Stimulated activated CD4-positive, alpha-beta T cell treated with anti-CD3 and anti-CD28 coated beads, TNF-alpha, amount 100 ng/mL, for 24 hours (primary cell): ENCODE measurements around the gene PHETA2.
"Not testable (repeated sequence)": the region's sequence is repeated elsewhere in the genome, so short reads cannot be mapped to it uniquely, and the experiment has no call there.

Experiments
- DNase-seq, 3 experiments: peaks; one replicate each; pipeline ENCODE4 v3.0.0-alpha.2; 2020; ENCODE audit warnings: low read depth in 3 of 3

The PHETA2 gene

DNA sequence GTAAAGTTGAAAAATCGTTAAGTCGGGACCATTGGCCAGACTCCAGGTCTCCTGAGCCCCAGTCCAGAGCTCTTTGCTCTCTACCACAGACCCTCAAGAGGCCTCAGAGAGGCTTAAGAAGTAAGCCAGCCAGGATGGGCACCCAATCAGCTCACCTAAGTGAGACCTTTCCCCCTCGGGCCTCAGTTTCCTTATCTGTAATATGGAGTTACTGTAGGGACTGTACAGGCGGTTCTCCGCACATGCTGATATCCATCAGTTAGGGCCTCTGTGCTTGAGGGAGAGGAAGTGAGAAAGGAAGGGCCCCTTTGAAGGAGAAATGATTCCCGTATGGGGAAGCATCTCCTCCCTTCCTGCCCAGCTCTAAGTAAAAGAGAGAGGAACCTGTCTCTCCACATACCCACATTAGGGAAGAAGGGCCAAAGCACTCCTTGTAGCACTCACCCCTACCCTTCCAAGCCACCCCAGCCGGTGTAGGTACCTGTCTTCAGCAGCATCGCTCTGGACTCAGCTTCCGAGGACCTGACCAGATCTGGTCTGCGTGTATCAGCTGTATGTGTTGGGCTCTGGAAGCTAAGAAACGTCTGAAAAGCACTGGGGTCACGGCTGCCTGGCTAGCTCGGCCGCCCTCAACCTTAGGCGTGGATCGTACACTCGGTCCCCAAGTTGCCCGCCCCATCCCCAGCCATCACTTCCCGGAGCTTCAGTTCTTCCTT is 4.1 kb upstream of the PHETA2 start:
- no peak for DNase-seq

DNA sequence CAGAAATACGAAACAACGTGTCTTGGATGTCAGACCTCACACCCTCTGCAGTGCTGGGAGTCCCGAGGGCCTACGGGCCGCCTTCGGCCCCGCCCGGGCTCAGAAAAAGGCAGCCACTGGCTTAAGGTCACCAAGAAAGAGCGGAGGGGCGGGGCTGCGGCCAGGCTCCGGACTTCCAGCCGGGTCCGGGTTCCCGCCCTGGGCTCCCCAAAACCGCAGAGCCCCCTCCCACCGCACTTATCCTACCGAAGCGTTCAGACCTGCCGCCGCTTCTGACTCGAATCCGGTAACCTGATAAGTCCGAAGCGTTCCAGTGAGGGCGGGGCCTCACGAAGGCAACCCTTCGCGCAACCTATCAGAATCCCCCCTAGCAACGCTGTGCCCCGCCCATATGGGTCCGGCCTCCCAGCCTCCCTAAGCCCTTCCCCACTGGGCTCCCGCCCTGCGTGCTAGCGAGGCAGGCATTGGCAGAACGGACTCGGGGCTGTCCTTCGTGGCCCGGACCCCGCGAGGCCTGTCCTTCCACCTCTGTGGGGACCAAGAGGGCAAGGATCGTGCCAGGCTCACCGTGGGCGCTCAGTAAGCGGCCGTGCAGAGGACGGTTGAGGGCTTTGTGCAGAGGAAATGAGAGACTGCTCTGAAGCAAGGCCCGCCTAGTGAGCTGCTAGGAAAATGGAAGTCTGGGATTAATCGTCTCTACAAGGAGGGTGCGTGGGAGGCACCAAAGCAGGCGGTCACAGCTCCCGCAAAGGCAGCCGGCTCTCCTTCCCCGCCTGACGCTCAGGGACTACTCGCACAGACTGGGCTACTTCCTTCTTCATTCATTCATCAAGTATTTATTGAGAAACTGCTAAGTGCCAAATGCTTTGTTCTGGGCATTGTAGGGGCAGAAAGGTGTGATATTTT is 3.3 kb upstream of the PHETA2 start, which contains the start of gene NAGA:
Gene NAGA (minus strand): TSS at position 296 of the 906 bp plus-strand sequence. CDS start 515 bp downstream, outside the sequence.
- peak; percentile 84 to 95 (median 85) for DNase-seq

DNA sequence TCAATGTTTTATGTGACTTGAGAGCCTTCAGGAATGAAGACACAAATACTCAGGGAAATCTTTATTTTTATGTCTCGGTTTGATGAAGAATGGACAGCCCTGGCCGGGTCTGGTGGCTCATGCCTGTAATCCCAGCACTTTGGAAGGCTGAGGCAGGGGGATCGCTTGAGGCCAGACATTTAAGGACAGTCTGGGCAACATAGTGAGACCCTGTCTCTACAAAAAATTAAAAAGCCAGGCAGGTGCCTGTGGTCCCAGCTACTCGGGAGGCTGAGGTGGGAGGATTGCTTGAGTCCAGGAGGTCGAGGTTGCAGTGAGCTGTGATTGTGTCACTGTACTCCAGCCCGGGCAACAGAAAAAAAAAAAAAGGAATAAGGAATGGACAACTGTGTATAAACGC is 2.5 kb upstream of the PHETA2 start:
- not testable (repeated sequence) for DNase-seq

DNA sequence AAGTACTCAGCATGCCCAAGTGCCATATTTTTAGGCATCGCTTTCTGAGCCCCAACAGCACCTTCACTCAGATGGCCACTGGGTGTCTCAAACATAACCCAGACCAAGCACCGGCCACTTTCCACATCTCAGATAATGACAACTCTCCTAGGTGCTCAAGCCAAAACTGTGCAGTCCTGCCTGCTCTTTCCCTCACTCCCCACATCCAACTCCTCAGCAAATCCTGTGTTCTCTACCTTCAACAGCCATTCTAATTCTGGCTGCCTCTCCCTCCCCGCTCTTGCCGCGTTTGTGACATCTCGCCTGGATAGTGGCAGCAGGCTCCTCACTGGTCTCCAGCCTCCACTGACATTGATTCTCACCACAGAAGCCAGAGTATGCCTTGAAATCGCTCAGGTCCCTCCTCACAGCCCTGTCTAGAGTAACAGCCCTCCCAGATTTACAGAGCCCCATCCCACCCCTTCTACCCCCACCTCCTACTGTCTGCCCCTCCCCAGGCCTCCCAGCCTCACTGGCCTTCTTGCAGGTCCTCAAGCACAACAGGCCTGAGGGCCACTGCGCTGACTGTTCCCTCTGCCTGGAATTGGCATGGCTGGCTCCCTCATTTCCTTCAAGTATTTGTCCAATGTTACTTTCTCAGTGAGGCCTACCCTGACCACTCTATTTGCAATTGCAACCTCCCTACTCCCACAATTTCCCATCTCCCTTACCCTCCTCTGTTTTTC is 1.3 kb upstream of the PHETA2 start:
- DNase-seq: no peak

DNA sequence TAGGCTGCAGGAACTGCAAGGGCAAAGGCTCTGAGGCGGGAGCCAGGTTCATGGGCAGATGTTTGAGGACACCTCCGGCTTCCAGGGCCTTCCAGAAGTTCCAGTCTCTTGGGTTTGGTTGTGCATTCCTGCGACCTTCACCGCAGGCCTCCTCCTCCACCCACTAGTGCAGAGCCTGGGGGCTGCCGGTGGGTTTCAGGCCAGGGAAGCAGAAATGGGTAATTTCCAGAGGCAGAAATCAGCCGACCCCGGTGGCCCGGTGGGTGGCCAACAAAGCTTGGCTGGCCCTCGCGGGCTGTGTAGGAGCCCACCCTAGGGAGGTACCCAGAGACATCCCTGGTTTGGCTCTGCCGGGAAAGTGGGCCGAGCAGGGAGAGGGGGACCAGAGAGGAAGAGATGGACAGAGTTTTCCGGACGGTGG is 417 bp upstream of the PHETA2 start:
- no peak for DNase-seq

DNA sequence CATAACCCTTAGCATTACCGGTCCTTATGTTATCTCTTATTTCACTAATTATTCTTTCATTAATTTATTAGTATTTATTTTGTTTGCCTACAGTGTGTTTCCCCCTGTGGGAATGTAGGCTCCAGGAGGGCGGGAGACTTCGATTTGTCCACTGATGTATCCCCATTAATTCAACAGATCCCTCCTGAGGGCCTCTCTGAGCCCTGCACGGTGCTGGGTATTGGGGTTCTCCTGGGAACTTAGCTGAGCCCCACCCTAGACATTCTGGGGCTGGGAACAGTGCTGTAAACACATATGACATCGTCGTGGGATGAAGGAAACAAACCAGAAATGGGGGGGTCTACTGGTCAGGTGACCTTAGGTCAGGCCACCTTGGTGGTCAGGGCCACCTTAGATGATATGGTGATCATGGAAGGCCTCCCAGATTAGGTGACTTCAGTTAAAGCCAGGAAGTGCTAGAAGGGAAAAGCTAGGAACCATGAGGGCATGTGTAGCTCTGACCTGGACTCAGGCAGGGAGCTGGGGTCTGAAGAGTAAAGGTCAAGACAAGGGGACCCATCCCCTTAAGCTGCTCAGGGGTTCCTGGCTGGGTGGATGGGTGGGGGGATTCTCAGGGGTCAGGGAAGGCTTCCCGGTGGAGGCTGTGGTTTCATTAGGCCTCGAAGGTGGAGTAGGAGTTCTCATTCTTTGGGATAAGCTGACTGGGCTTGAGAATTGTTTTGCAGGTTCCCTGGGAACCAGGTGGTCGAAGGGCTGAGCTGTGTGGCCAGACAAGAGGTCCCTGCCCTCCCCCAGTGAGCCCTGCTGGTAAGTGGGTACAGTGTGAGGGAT is 1.0 kb downstream of the PHETA2 start:
- DNase-seq: no peak

DNA sequence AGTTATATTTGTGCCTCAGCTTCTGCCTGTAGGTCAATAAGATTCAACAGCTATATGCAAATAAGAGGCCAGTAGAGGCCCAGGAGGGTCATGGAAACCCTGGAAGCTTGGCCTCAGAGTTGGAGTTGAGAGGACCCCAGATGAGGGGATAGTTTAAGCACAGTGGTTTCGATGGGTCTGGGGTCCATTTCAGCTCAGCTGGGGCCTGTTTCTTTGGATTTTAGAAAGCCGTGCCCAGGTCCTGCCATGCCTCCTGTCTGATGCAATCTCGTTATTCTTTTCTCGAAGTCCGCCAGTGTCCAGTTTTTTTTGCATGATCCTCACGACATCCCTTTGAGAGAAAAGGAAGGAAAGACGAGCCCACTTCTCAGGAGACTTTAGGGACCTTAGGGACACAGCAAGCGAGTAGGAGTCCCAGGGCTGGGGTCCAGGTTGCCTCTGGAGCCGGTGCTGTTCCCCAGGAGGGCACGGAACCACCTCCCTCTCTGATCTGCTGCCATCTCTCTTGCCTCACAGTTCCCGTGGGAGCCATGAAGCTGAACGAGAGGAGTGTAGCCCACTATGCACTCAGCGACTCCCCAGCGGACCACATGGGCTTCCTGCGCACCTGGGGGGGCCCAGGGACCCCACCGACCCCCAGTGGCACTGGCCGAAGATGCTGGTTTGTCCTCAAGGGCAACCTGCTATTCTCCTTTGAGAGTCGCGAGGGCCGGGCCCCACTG is 2.9 kb downstream of the PHETA2 start:
- DNase-seq: no peak

DNA sequence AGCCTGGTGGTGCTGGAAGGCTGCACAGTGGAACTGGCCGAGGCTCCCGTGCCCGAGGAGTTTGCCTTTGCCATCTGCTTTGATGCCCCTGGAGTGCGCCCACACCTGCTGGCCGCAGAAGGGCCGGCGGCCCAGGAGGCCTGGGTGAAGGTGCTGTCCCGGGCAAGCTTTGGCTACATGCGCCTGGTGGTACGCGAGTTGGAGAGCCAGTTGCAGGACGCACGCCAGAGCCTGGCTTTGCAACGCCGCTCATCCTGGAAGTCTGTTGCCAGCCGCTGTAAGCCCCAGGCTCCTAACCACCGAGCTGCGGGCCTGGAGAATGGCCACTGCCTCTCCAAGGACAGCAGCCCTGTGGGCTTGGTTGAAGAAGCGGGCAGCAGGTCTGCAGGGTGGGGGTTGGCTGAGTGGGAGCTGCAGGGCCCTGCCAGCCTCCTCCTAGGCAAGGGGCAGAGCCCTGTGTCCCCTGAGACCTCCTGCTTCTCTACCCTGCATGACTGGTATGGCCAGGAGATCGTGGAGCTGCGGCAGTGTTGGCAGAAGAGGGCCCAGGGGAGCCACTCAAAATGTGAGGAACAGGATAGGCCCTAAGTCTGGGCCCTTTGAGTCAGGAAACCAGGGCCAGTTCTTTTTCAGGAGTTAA is 3.6 kb downstream of the PHETA2 start:
- DNase-seq: no peak

DNA sequence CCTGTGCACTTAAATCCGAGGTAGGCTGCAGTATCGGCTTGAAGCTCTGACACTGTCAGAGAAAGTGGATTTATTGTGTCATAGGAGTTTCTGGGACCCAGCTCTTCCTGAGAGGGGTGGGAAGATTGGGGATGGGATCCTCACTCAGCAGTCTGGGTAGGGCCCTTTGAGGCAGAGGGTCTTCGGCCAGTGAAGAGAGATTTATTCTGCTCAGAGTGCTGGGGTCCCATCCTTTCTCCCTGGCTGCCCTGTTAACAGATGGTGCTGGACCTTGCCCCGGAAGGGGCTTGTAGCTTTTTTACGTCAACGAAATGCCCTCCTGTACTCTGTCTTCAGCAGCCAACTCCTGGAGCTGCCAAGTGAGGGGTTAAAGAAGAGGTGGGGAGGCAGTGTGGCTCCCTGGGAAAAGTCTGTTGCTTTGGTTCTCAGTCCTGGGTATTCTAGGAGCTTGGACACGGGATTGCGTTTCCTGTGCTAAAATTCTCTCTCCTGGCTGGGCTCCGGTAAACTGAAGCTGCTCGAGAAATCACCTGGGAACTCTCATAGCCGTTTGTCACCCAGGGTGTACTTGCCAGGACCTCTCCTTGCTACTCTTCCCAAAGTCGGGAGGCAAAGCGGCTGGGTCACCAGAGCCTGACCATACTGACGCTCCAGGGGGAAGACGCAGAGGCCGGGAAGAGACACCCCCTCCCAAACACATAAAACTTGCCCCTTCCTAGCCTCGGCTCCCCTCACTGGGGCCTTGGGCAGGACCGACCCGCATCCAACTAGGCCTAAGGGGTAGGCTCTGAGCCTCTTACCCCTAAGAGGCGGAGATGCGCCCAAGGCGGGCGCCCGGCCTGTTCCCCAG is 4.6 kb downstream of the PHETA2 start:
- DNase-seq: peak in 1 of 3 experiments; percentile 22

DNA sequence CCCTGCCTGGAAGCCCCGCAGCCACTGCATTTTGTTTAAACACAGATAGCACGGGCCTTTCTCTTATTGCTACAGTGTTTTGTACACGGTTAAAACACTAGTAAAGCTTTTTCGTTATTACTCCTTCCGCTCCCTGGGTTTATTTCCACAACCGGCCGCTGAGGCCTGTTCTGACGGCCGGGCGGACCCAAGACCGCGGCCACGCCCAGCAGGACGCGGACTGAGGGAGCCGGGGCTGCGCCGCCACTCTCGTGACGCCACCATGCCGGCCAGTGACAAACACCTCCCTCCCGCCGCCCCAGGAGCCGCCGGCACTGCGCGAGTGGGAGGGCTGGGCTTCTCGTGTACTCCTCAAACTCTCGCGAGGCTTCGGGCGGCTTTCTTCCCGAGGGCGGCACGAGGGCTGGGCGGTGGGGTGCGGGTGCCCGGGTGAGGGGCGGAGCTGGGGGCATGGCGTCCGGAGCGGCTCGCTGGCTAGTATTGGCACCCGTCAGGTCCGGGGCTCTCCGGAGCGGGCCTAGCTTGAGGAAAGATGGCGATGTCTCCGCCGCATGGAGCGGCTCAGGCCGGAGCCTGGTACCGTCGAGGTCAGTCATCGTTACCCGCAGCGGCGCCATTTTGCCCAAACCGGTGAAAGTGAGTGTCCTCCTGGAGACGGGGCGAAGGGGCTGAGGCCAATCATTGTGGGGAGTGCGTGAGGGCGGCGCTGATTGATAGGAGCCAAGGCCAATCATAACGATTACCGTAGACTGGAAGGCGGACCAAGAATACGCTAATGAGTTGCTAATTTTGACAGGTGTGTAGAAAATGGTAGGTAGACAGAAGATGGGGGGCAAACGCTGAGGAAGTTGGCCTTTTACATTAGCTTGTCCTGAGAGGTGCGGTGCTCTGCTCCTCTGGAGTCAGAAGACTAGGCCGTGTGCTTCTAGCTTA is 5.5 kb downstream of the PHETA2 start, which contains the start of gene SMDT1:
Gene SMDT1 (plus strand): TSS at position 382 of the 933 bp plus-strand sequence. CDS start 69 bp downstream, at position 451.
- peak; percentile 93 to 98 (median 95) for DNase-seq

DNA sequence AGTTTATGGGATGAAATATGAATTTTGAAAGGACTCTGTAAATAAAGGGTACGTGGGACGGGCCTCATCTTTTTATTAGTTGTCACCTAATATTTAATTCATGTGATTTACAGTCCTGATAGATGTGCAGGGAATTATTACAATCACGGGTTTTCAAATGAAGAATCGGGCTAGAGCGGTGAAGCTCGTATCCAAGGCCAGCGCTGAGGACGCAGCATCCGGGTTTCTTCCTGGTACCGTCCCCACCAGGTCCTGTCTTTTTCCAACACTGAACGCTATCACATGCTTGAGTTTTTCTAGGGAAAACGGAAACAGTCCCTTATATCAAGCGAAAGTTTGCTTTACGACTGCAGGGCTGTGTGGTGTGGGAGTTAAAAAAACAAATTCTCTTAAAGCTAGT is 6.2 kb downstream of the PHETA2 start:
- no peak for DNase-seq

DNA sequence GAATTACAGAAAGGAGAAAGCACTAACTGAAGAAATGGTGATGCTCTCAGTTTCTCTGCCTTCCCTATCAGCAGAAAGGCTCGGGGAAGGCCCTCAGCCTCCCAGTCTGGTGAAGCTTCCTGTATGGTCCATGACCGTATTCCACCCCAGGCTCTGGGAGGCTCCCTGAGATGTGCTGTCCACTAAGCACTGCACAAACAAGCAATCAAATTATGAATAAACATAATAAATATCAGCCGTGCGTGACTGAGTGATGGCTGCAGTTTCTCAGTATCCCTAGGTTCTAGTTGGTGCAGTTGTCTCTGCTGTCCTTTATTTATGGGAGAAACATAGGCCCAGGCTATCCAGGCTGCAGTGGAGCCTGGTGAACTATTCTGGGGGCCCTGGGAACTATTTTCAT is 9.1 kb downstream of the PHETA2 start:
- no peak for DNase-seq

DNA sequence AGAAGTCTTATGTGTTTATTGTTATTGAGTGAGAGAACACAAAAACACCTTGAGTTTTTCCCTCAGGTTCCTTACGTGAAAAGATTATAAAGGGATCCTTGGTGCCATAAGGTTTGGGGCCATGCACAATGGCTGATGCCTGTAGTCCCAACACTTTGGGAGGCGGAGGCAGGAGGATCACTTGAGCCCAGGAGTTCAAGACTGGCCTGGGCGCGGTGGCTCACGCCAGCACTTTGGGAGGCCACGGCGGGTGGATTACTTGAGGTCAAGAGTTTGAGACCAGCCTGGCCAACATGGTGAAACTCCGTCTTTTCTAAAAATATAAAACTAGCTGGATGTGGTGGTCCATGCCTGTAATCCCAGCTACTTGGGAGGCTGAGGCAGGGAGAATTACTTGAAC is 10.8 kb downstream of the PHETA2 start:
- DNase-seq: no peak

DNA sequence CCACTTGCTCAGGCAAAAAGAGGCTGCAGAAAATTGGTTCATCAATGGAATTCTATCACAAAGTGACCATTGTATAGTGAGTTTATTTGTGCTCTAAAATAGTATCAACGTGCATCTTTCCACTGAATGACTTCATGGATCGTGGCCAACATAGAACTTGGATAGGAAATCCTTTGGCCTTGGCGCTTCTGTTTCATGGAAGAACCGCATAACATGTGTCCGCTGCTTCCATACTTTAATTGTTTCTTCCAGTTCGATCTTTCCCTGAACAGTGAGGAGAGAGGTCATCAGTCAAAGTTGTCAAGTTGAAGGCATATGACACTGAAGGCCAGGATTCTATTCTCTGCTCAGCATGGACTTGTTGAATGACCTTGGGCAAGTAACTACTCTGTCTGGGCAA is 12.0 kb downstream of the PHETA2 start:
- DNase-seq: no peak

DNA sequence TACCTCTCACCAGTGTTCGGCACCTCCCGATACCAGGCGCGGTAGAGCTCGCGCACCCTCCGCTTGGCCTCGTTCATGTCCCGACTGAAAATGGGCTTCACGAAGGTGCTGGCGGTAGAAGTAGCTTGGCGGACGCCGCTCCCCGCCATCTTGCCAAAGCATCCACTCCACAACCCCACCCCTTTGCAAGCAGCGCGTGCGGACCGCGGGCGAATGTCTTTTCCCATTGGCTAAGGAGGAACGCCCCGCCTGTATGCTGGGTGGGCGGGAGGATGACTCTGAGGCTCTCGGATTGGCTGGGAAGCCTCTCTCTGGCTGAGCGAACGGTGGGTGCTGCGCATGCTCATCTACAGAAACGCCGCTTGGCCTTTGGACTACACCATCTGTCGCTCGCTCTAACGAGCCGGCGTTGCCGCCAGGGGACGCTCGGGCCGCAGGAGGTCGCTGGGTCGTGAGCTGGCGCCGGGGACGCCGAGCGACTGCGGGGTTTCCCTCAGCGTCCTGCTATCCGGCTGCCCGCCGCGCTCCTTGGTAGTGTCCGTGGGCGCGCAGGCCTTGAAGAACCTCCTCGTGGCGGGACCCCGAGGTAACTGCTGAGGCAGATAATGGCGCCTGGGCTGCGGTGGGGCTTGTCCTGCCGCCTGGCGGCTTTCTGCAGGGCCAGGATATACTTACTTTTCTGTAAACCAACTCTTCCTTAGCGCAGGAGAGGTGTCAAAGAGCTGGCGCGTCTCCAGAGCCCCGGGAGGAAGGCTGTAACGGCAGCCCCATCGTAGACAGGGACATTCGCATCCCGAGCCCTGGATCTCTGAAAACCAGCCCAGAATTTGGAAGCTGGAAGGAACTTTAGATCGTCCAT is 16.8 kb downstream of the PHETA2 start, which contains the start of gene NDUFA6:
Gene NDUFA6 (minus strand): TSS at position 177 of the 859 bp plus-strand sequence. CDS start 28 bp downstream, at position 149.
- DNase-seq: peak; percentile 96 to 98 (median 98)

DNA sequence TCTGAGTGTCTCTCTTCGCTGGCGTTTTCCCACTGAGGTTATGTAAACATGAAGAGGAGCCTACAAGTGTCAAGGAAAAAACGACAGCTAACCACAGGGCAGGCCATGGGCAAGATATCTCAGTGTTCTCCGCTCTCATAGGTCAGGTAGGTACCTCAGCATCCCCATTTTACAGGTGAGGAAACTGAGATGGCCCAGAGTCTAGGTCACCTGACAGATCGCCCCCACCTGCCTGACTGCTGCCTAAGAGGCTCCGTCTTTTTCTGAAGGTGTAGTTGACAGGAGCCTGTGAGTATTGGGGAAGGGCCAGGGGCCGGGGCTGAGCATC is 17.4 kb downstream of the PHETA2 start:
- no peak for DNase-seq

DNA sequence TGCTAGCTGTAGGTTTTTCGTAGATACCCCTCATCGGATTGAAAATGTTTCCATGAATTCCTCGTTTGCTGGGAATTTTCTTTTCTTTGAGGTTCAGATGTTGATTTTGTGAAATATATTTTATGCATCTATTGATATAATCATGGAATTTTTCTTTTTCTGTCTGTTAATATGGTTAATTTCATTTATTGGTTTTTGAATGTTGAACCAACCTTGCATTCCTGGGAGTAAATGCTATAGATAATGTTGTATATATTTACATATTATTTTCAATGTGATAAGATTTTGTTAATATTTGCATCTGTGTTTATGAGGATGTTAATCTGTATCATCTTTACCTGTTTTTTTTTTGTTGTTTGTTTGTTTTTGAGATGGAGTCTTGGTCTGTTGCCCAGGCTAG is 27.2 kb downstream of the PHETA2 start:
- no peak for DNase-seq
